ENCODE results near the gene RETREG3. TPM values are rescaled to one million over a fixed set of nuclear protein-coding genes. Genes with fewer than 3 reads are reported as not detected.

The RETREG3 gene
- total RNA-seq, 2 donors from 2014 or later, result 51.5 to 55.4 TPM

DNA sequence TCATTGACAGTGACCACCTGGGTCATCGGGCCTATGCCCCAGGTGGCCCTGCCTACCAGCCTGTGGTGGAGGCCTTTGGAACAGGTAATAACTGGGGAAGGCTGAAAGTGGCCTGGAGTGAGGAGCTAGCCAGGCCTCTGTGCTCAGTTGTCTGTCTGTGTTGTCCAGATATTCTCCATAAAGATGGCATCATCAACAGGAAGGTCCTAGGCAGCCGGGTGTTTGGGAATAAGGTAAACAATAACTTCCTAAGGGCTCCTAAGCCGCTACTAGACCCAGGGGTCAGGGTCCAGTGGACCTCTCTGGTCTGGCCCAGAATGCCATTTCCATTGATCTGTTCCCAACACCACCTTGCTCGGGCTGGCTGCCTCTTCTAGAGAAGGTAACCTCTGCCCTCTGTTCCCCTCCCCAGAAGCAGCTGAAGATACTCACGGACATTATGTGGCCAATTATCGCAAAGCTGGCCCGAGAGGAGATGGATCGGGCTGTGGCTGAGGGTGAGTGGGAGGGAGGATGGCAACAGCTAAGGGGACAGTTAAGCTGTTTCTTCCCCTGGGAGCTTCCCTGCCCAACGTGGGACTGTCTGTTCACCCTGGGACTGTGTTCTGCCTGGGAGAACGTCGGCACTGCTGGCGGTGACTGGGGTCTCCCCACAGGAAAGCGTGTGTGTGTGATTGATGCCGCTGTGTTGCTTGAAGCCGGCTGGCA, 44.2 kb downstream of the RETREG3 start:
- no peak overlapping the region for H3K9ac ChIP-seq (ENCODE audit: extremely low read depth, low read length, poor library complexity, severe bottlenecking)
- H3K27me3 Mint-ChIP-seq (ENCODE audit: insufficient read depth), result no peaks in the 10 kb centered on the region
- no peaks in the 10 kb centered on the region for H3K27me3 ChIP-seq (ENCODE audit: control insufficient read depth, insufficient read depth, low read length, poor library complexity, severe bottlenecking)
- peaks cover 4% of the 10 kb centered on the region for H3K4me1 ChIP-seq (ENCODE audit: control insufficient read depth, insufficient read depth, low read length)
- TF ChIP-seq, protein P1, sequence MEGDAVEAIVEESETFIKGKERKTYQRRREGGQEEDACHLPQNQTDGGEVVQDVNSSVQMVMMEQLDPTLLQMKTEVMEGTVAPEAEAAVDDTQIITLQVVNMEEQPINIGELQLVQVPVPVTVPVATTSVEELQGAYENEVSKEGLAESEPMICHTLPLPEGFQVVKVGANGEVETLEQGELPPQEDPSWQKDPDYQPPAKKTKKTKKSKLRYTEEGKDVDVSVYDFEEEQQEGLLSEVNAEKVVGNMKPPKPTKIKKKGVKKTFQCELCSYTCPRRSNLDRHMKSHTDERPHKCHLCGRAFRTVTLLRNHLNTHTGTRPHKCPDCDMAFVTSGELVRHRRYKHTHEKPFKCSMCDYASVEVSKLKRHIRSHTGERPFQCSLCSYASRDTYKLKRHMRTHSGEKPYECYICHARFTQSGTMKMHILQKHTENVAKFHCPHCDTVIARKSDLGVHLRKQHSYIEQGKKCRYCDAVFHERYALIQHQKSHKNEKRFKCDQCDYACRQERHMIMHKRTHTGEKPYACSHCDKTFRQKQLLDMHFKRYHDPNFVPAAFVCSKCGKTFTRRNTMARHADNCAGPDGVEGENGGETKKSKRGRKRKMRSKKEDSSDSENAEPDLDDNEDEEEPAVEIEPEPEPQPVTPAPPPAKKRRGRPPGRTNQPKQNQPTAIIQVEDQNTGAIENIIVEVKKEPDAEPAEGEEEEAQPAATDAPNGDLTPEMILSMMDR (conservative IDR thresholded peaks at IDR 0.05), result no peak
- DNase-seq, result no peak
- WGBS, 2 experiments (ENCODE audit: insufficient coverage in 1 of 2, insufficient read length in 1 of 2), result 95% methylated on average over 6 to 15 of the region's 15 CpGs
- H3K4me3 Mint-ChIP-seq, result no peak overlapping the region
- peaks cover 22% of the 10 kb centered on the region for H3K4me1 Mint-ChIP-seq
- H3K9me3 ChIP-seq (ENCODE audit: control insufficient read depth, low read length), result no peaks in the 10 kb centered on the region
- H3K36me3 ChIP-seq (ENCODE audit: control insufficient read depth, insufficient read depth, low read length), result peaks cover 48% of the 10 kb centered on the region
- no peak overlapping the region for H3K27ac Mint-ChIP-seq
- no peak overlapping the region for H3K4me3 ChIP-seq (ENCODE audit: low read length)
- peaks cover 25% of the 10 kb centered on the region for H3K36me3 Mint-ChIP-seq (ENCODE audit: low read depth)
- H3K27ac ChIP-seq (ENCODE audit: low read depth, low read length), result no peak overlapping the region
- no peaks in the 10 kb centered on the region for H3K9me3 Mint-ChIP-seq

DNA sequence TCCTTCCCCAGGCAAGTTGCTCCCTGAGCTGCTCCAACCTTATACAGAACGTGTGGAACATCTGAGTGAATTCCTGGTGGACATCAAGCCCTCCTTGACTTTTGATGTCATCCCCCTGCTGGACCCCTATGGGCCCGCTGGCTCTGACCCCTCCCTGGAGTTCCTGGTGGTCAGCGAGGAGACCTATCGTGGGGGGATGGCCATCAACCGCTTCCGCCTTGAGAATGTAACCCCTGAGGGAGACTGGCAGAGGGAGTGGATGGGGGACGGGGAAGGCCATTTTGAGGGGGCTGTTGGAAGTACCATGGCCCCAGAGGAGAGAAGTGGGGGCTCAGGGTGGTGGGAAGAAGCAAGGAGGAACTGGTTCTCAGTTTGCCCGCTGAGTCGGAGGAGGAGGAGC, 45.2 kb downstream of the RETREG3 start:
- no peak overlapping the region for H3K9ac ChIP-seq (ENCODE audit: extremely low read depth, low read length, poor library complexity, severe bottlenecking)

DNA sequence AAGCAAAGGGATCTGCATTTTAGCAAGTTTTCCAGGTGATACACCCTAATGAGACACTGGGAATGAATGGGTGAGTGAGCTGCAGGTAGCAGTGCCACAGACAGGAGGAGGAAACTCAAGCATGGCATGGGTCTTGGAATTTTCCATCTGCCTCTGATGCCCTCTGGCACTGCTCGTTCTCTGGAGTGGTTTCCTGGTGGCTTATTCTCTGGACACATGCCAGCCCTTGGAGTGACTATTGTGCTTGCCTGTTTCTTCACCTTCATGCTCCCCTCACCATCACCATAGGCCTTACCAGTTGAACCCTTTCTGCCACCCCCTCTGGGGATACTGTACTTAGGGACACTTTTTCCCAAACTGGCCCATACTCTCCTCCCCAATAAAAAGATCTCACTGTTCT, 45.6 kb downstream of the RETREG3 start:
- Histone ChIP-seq H3K27me3 (ENCODE audit: control insufficient read depth, insufficient read depth, low read length, poor library complexity, severe bottlenecking) (no peaks in the 10 kb centered on the region), H3K36me3 (ENCODE audit: control insufficient read depth, insufficient read depth, low read length) (peaks cover 34% of the 10 kb centered on the region), H3K27ac (ENCODE audit: low read depth, low read length) (no peak overlapping the region), H3K4me3 (ENCODE audit: low read length) (peak overlapping the region; percentile 85), H3K9me3 (ENCODE audit: control insufficient read depth, low read length) (no peaks in the 10 kb centered on the region), H3K4me1 (ENCODE audit: control insufficient read depth, insufficient read depth, low read length) (peaks cover 4% of the 10 kb centered on the region), H3K9ac (ENCODE audit: extremely low read depth, low read length, poor library complexity, severe bottlenecking) (no peak overlapping the region)
- Mint-ChIP-seq H3K4me1 (peaks cover 25% of the 10 kb centered on the region), H3K9me3 (no peaks in the 10 kb centered on the region), H3K4me3 (peak overlapping the region; percentile 94), H3K27ac (peak overlapping the region; percentile 77), H3K36me3 (ENCODE audit: low read depth) (peaks cover 11% of the 10 kb centered on the region), H3K27me3 (ENCODE audit: insufficient read depth) (no peaks in the 10 kb centered on the region)
- WGBS, 2 experiments (ENCODE audit: insufficient coverage in 1 of 2, insufficient read length in 1 of 2), result 92 to 100% methylated on average over 1 of the region's 1 CpG
- no peak for DNase-seq
- TF ChIP-seq, protein P1 (conservative IDR thresholded peaks at IDR 0.05), result no peak

More for the DNA sequence above, 45.2 kb downstream of the RETREG3 start:
- no peak overlapping the region for H3K4me3 ChIP-seq (ENCODE audit: low read length)
- no peak overlapping the region for H3K27ac ChIP-seq (ENCODE audit: low read depth, low read length)
- Mint-ChIP-seq H3K4me1 (peaks cover 25% of the 10 kb centered on the region), H3K27me3 (ENCODE audit: insufficient read depth) (no peaks in the 10 kb centered on the region), H3K36me3 (ENCODE audit: low read depth) (peaks cover 15% of the 10 kb centered on the region), H3K9me3 (no peaks in the 10 kb centered on the region), H3K4me3 (peak overlapping the region; percentile 94), H3K27ac (peak overlapping the region; percentile 77)
- H3K9me3 ChIP-seq (ENCODE audit: control insufficient read depth, low read length), result no peaks in the 10 kb centered on the region
- TF ChIP-seq, protein P1 (conservative IDR thresholded peaks at IDR 0.05), result no peak
- WGBS, 2 experiments (ENCODE audit: insufficient coverage in 1 of 2, insufficient read length in 1 of 2), result 89 to 93% methylated on average over 3 to 7 of the region's 9 CpGs
- no peak for DNase-seq
- no peaks in the 10 kb centered on the region for H3K27me3 ChIP-seq (ENCODE audit: control insufficient read depth, insufficient read depth, low read length, poor library complexity, severe bottlenecking)
- peaks cover 4% of the 10 kb centered on the region for H3K4me1 ChIP-seq (ENCODE audit: control insufficient read depth, insufficient read depth, low read length)
- peaks cover 38% of the 10 kb centered on the region for H3K36me3 ChIP-seq (ENCODE audit: control insufficient read depth, insufficient read depth, low read length)
